Retina (tissue), 1 donor: ENCODE results near the gene POLRMT.
"Not testable (repeated sequence)": the region's sequence is repeated elsewhere in the genome, so short reads cannot be mapped to it uniquely, and the experiment has no call there.

ENCODE experiments used
- DNase-seq: peaks from one replicate; pipeline ENCODE4 v3.0.0-alpha.2; 2016

Gene POLRMT

GRCh38 chr19:609004-609346 is 24.4 kb downstream of the POLRMT start:
- no peak for DNase-seq

- no peak for DNase-seq
These were observed 25.0 kb downstream of the POLRMT start for GRCh38 chr19:608155-609003.

GRCh38 chr19:607301-608154 is 25.8 kb downstream of the POLRMT start:
- DNase-seq: no peak

- not testable (repeated sequence) for DNase-seq
These were observed 28.0 kb downstream of the POLRMT start for GRCh38 chr19:605061-605971.

- no peak for DNase-seq
These were observed 29.0 kb downstream of the POLRMT start for GRCh38 chr19:604355-604754.

GRCh38 chr19:603779-604178 is 29.6 kb downstream of the POLRMT start:
- DNase-seq: not testable (repeated sequence)

- not testable (repeated sequence) for DNase-seq
These were observed 30.1 kb downstream of the POLRMT start for GRCh38 chr19:603302-603639.

GRCh38 chr19:602391-603301 is 30.7 kb downstream of the POLRMT start:
- no peak for DNase-seq

- no peak for DNase-seq
These were observed 31.5 kb downstream of the POLRMT start for GRCh38 chr19:601790-602189.

GRCh38 chr19:601310-601709 is 32.0 kb downstream of the POLRMT start:
- DNase-seq: no peak

GRCh38 chr19:597406-598315 is 35.7 kb downstream of the POLRMT start:
- no peak for DNase-seq

GRCh38 chr19:596263-596655 is 37.1 kb downstream of the POLRMT start:
- DNase-seq: no peak

GRCh38 chr19:595326-596262 is 37.7 kb downstream of the POLRMT start:
- DNase-seq: peak; percentile 45

GRCh38 chr19:594265-594870 is 39.0 kb downstream of the POLRMT start:
- DNase-seq: no peak

- DNase-seq: no peak
These were observed 39.8 kb downstream of the POLRMT start for GRCh38 chr19:593505-593904.

GRCh38 chr19:593055-593454 is 40.3 kb downstream of the POLRMT start:
- no peak for DNase-seq

GRCh38 chr19:592101-592500 is 41.2 kb downstream of the POLRMT start:
- no peak for DNase-seq

- DNase-seq: peak; percentile 73
These were observed 42.0 kb downstream of the POLRMT start for GRCh38 chr19:591099-591958.
